GM21423 (cell line): Measurements from ENCODE around the gene REG1A.

Experiments used
- ATAC-seq: cut with Tn5 transposase; IDR thresholded peaks from one replicate; pipeline ENCODE4 v1.9.1; 2021; ENCODE audit warnings: mild to moderate bottlenecking, moderate library complexity; ENCODE audit not compliant: unreplicated experiment

REG1A gene

GRCh38 chr2:79120194-79120713, at the start of gene REG1A:
TSS of gene REG1A (plus strand) at chr2:79120488. CDS start at chr2:79120862, 374 bp downstream.
- ATAC-seq = no peak

GRCh38 chr2:79071078-79071477, 49.2 kb upstream of the REG1A start:
- ATAC-seq = no peak

GRCh38 chr2:79082987-79083386, 37.3 kb upstream of the REG1A start:
- ATAC-seq = no peak

- ATAC-seq = no peak
These were observed 36.6 kb upstream of the REG1A start for GRCh38 chr2:79083597-79084251.

- ATAC-seq = no peak
These were observed 35.7 kb upstream of the REG1A start for GRCh38 chr2:79084495-79085135.

GRCh38 chr2:79085382-79085781, 34.9 kb upstream of the REG1A start:
- ATAC-seq = no peak

- no peak for ATAC-seq
These were observed 34.0 kb upstream of the REG1A start for GRCh38 chr2:79086255-79086654.

- ATAC-seq = no peak
These were observed 32.4 kb upstream of the REG1A start, which contains the start of gene REG1B for GRCh38 chr2:79087785-79088364. TSS of gene REG1B (minus strand) at chr2:79087993. CDS start at chr2:79087612, 381 bp downstream.

GRCh38 chr2:79090693-79091092, 29.6 kb upstream of the REG1A start:
- ATAC-seq = no peak

GRCh38 chr2:79097843-79098242, 22.4 kb upstream of the REG1A start:
- no peak for ATAC-seq

GRCh38 chr2:79099140-79099686, 21.1 kb upstream of the REG1A start:
- no peak for ATAC-seq

GRCh38 chr2:79100285-79100684, 20.0 kb upstream of the REG1A start:
- ATAC-seq = no peak

GRCh38 chr2:79101024-79101423, 19.3 kb upstream of the REG1A start:
- ATAC-seq = no peak

GRCh38 chr2:79103214-79103613, 17.1 kb upstream of the REG1A start:
- ATAC-seq = no peak

- ATAC-seq = no peak
These were observed 15.0 kb upstream of the REG1A start for GRCh38 chr2:79105259-79105658.

- ATAC-seq = no peak
These were observed 8.0 kb upstream of the REG1A start for GRCh38 chr2:79112269-79112668.

- ATAC-seq = no peak
These were observed 5.3 kb upstream of the REG1A start for GRCh38 chr2:79114797-79115494.

GRCh38 chr2:79116997-79117928, 3.0 kb upstream of the REG1A start:
- ATAC-seq = no peak

GRCh38 chr2:79122676-79123075, 2.4 kb downstream of the REG1A start:
- no peak for ATAC-seq
